Keratinocyte (primary cell): ENCODE data around the gene FMN2. TPM values are rescaled to one million over a fixed set of nuclear protein-coding genes. Genes with fewer than 3 reads are reported as not detected.

Experiments
- DNase-seq: peaks from one replicate; pipeline ENCODE4 v3.0.0-alpha.2; 2011; ENCODE audit warnings: low read depth, missing footprints, low spot score
- FAIRE-seq: peaks from 2 replicates; lab custom pipeline; 2011; peaks lifted over from hg19 to GRCh38; lab: Jason Lieb, UNC
- H2AFZ ChIP-seq: 2 replicates; pipeline ENCODE4 v1.6.0; 2012; ENCODE audit warnings: low read length, control low read depth, inconsistent platforms; ENCODE audit not compliant: control insufficient read depth
- H3K27ac ChIP-seq: 2 replicates; pipeline ENCODE4 v1.5.1; 2011; ENCODE audit warnings: low read length; ENCODE audit not compliant: control insufficient read depth, insufficient read depth
- H3K27me3 ChIP-seq: 3 replicates; pipeline ENCODE4 v1.6.0; 2011; ENCODE audit warnings: low read length; ENCODE audit not compliant: control insufficient read depth, insufficient read depth; ENCODE audit errors: extremely low read depth
- H3K36me3 ChIP-seq, 2 experiments: 2 replicates in 1 of 2; 3 replicates in 1 of 2; pipeline ENCODE4 v1.5.1; 2011; ENCODE audit warnings: low read length in 2 of 2, mild to moderate bottlenecking in 1 of 2; ENCODE audit not compliant: control insufficient read depth in 2 of 2, insufficient read depth in 2 of 2; ENCODE audit errors: extremely low read depth in 1 of 2
- H3K4me1 ChIP-seq: 3 replicates; pipeline ENCODE4 v1.5.1; 2011; ENCODE audit warnings: low read length; ENCODE audit not compliant: control insufficient read depth, insufficient read depth; ENCODE audit errors: extremely low read depth
- H3K4me2 ChIP-seq: 3 replicates; pipeline ENCODE4 v1.6.0; 2011; ENCODE audit warnings: low read depth, low read length; ENCODE audit not compliant: control insufficient read depth, insufficient read depth; ENCODE audit errors: extremely low read depth
- H3K4me3 ChIP-seq, 3 experiments: fragments of 200-600 bp in 1 of 3; sonication (generic) in 1 of 3; 2 replicates in 2 of 3; 3 replicates in 1 of 3; pipeline ENCODE4 v1.5.1; 2011 to 2016; ENCODE audit warnings: low read length in 3 of 3, mild to moderate bottlenecking in 3 of 3, control low read depth in 2 of 3, inconsistent platforms in 1 of 3, low read depth in 1 of 3, mixed read lengths in 1 of 3, mixed run types in 1 of 3, moderate library complexity in 1 of 3; ENCODE audit not compliant: control insufficient read depth in 2 of 3, insufficient read depth in 2 of 3; ENCODE audit errors: extremely low read depth in 1 of 3
- H3K79me2 ChIP-seq: 2 replicates; pipeline ENCODE4 v1.6.0; 2012; ENCODE audit warnings: low read length; ENCODE audit not compliant: control insufficient read depth, insufficient read depth
- H3K9ac ChIP-seq: 3 replicates; pipeline ENCODE4 v1.6.0; 2011; ENCODE audit warnings: low read length; ENCODE audit not compliant: control insufficient read depth, insufficient read depth; ENCODE audit errors: extremely low read depth
- H3K9me1 ChIP-seq: 3 replicates; pipeline ENCODE4 v1.6.0; 2011; ENCODE audit warnings: low read length; ENCODE audit not compliant: control insufficient read depth, insufficient read depth; ENCODE audit errors: extremely low read depth
- H3K9me3 ChIP-seq: 2 replicates; pipeline ENCODE4 v1.5.1; 2012; ENCODE audit warnings: low read depth, low read length; ENCODE audit not compliant: control insufficient read depth
- H4K20me1 ChIP-seq: 3 replicates; pipeline ENCODE4 v1.6.0; 2011; ENCODE audit warnings: low read length; ENCODE audit not compliant: control insufficient read depth, insufficient read depth; ENCODE audit errors: extremely low read depth
- CTCF ChIP-seq, 3 experiments: IDR thresholded peaks in 1 of 3; conservative IDR thresholded peaks in 1 of 3; optimal IDR thresholded peaks in 1 of 3; 2 replicates in 2 of 3; 3 replicates in 1 of 3; pipeline versions ENCODE3 to v1.5.1; 2011; ENCODE audit warnings: low read length in 3 of 3, mild to moderate bottlenecking in 3 of 3, moderate library complexity in 2 of 3, control low read depth in 1 of 3, inconsistent platforms in 1 of 3; ENCODE audit not compliant: insufficient read depth in 2 of 3; ENCODE audit errors: extremely low read depth in 1 of 3
- EZH2 ChIP-seq: IDR thresholded peaks from one replicate; pipeline ENCODE4 v1.6.1; 2012; ENCODE audit warnings: inconsistent platforms, mild to moderate bottlenecking, low read length, moderate library complexity
- dilution Hi-C: fragments of 300-500 bp; cut with MboI; formaldehyde crosslinking; loops from one replicate; pipeline ENCODE4 v1.7.0; 2020; ENCODE audit warnings: low sequenced_read_pairs; ENCODE audit not compliant: extremely low pct_ligation_motif_present
- polyA plus RNA-seq, 5 experiments: library from polyadenylated mRNA; depleted of rRNA in 3 of 5; stranded (reverse) in 3 of 5; stranded (forward) in 1 of 5; unstranded in 1 of 5; fragments of >200 nt; gene quantifications; 1 replicate in 1 of 5; 2 replicates in 3 of 5; 3 replicates in 1 of 5; pipeline versions ENCODE4 v1.2.1 to v1.2.3, GENCODE V29; 2011 to 2012; ENCODE audit warnings: missing spikeins in 2 of 5, low read depth in 1 of 5, low replicate concordance in 1 of 5

The FMN2 gene
- polyA plus RNA-seq, 1 donor (not counting 4 experiments of a cell fraction or from before 2014, with no cell fraction given) = not detected

GRCh38 chr1:240508950-240509349 is 417.3 kb downstream of the FMN2 start:
- H3K4me3 ChIP-seq = no peak overlapping the region
- H3K9me3 ChIP-seq = no peaks in the 10 kb centered on the region
- H3K36me3 ChIP-seq = no peaks in the 10 kb centered on the region
- TF ChIP-seq CTCF (optimal IDR thresholded peaks at IDR 0.05 in 1 of 3, IDR thresholded peaks at IDR 0.05 in 1 of 3, conservative IDR thresholded peaks at IDR 0.05 in 1 of 3; ENCODE audit: extremely low read depth in 1 of 3, insufficient read depth in 2 of 3, low read length in 3 of 3) = no peak
- TF ChIP-seq EZH2 = no peak
- no peak for FAIRE-seq
- no peaks in the 10 kb centered on the region for H4K20me1 ChIP-seq
- H3K27ac ChIP-seq = no peak overlapping the region
- no peaks in the 10 kb centered on the region for H3K9me1 ChIP-seq
- no peak overlapping the region for H3K9ac ChIP-seq
- dilution Hi-C loops = no loop called here
- H3K4me1 ChIP-seq = no peaks in the 10 kb centered on the region
- H3K27me3 ChIP-seq = no peaks in the 10 kb centered on the region
- H2AFZ ChIP-seq = no peak overlapping the region
- DNase-seq = no peak
- no peaks in the 10 kb centered on the region for H3K79me2 ChIP-seq
- no peak overlapping the region for H3K4me2 ChIP-seq

- H3K4me1 ChIP-seq = no peaks in the 10 kb centered on the region
- H3K9ac ChIP-seq = no peak overlapping the region
- H3K9me3 ChIP-seq = no peaks in the 10 kb centered on the region
- no peaks in the 10 kb centered on the region for H3K9me1 ChIP-seq
- H3K36me3 ChIP-seq = no peaks in the 10 kb centered on the region
- no peaks in the 10 kb centered on the region for H3K79me2 ChIP-seq
- no peak for TF ChIP-seq CTCF (optimal IDR thresholded peaks at IDR 0.05 in 1 of 3, IDR thresholded peaks at IDR 0.05 in 1 of 3, conservative IDR thresholded peaks at IDR 0.05 in 1 of 3; ENCODE audit: extremely low read depth in 1 of 3, insufficient read depth in 2 of 3, low read length in 3 of 3)
- no peak for TF ChIP-seq EZH2
- no peak overlapping the region for H3K27ac ChIP-seq
- no peaks in the 10 kb centered on the region for H3K27me3 ChIP-seq
- FAIRE-seq (no peak), DNase-seq (no peak)
- no peak overlapping the region for H3K4me2 ChIP-seq
- H3K4me3 ChIP-seq = no peak overlapping the region
- dilution Hi-C loops = no loop called here
- no peaks in the 10 kb centered on the region for H4K20me1 ChIP-seq
- H2AFZ ChIP-seq = no peak overlapping the region
Measured at GRCh38 chr1:240511789-240512188, 420.1 kb downstream of the FMN2 start.
